DOHH2 (cell line): ENCODE measurements around the gene PRSS22.

Experiments used
- H3F3A ChIP-seq: fragments of 200-600 bp; sonication (generic), shearing (Covaris generic); 2 replicates; pipeline ENCODE4 v1.6.0; 2016; ENCODE audit warnings: antibody characterized with exemption, mild to moderate bottlenecking; ENCODE audit not compliant: control insufficient read depth, insufficient read depth
- H3K27ac ChIP-seq: fragments of 200-600 bp; sonication (generic); 2 replicates; pipeline ENCODE4 v1.5.1; 2014; ENCODE audit warnings: low read depth, mild to moderate bottlenecking, low read length, moderate library complexity
- H3K27me3 ChIP-seq: fragments of 200-600 bp; sonication (generic); 2 replicates; pipeline ENCODE4 v1.6.1; 2014; ENCODE audit warnings: mild to moderate bottlenecking, low read length, mixed read lengths; ENCODE audit not compliant: control insufficient read depth
- H3K36me3 ChIP-seq: fragments of 200-600 bp; sonication (generic); 2 replicates; pipeline ENCODE4 v1.6.1; 2014; ENCODE audit warnings: mild to moderate bottlenecking, low read length, moderate library complexity, mixed read lengths; ENCODE audit not compliant: control insufficient read depth
- H3K4me1 ChIP-seq: fragments of 200-600 bp; sonication (generic); 2 replicates; pipeline ENCODE4 v1.6.1; 2014; ENCODE audit warnings: mild to moderate bottlenecking, low read length, mixed read lengths; ENCODE audit not compliant: control insufficient read depth
- H3K4me2 ChIP-seq: fragments of 200-600 bp; sonication (generic); 2 replicates; pipeline ENCODE4 v1.6.0; 2014; ENCODE audit warnings: mild to moderate bottlenecking, low read length, moderate library complexity
- H3K4me3 ChIP-seq: fragments of 200-600 bp; sonication (generic); 2 replicates; pipeline ENCODE4 v1.5.1; 2014; ENCODE audit warnings: mild to moderate bottlenecking, low read length, mixed read lengths
- H3K79me2 ChIP-seq: fragments of 200-600 bp; sonication (generic); 2 replicates; pipeline ENCODE4 v1.6.1; 2014; ENCODE audit warnings: mild to moderate bottlenecking, low read length, mixed read lengths; ENCODE audit not compliant: control insufficient read depth
- H3K9me2 ChIP-seq: fragments of 200-600 bp; sonication (generic); replicated peaks from 2 replicates; pipeline ENCODE4 v1.6.1; 2014; ENCODE audit warnings: mild to moderate bottlenecking, low read length, mixed read lengths; ENCODE audit not compliant: control insufficient read depth
- H3K9me3 ChIP-seq: fragments of 200-600 bp; sonication (generic); 2 replicates; pipeline ENCODE4 v1.6.1; 2014; ENCODE audit warnings: antibody characterized with exemption, low read length, mixed read lengths; ENCODE audit not compliant: control insufficient read depth, insufficient read depth
- H4K20me1 ChIP-seq: fragments of 200-600 bp; sonication (generic); 2 replicates; pipeline ENCODE4 v1.6.0; 2014; ENCODE audit warnings: low read depth, mild to moderate bottlenecking, antibody characterized with exemption, low read length, moderate library complexity; ENCODE audit not compliant: control insufficient read depth, insufficient read depth
- EZH2phosphoT487 ChIP-seq: fragments of 200-600 bp; sonication (generic); IDR thresholded peaks from 2 replicates; pipeline ENCODE4 v1.6.1; 2017; ENCODE audit warnings: borderline replicate concordance, mild to moderate bottlenecking, antibody characterized with exemption, low read length, moderate library complexity, mixed read lengths
- TF ChIP-seq, protein P1 (sequence below): fragments of 200-600 bp; sonication (generic); IDR thresholded peaks from one replicate; pipeline ENCODE4 v1.5.1; 2014; ENCODE audit warnings: antibody characterized with exemption, mild to moderate bottlenecking, low read depth, low read length; ENCODE audit not compliant: poor library complexity, severe bottlenecking

Gene PRSS22

GRCh38 chr16:2871926-2872325 lies 14.0 kb upstream of the PRSS22 start:
- Histone ChIP-seq H3K79me2 (no peaks in the 10 kb centered on the region), H3K27me3 (no peaks in the 10 kb centered on the region), H3K4me2 (no peak overlapping the region), H3F3A (0 out of 2 replicates have a peak, but pooled peaks cover 2% of the 10 kb centered on the region), H3K27ac (no peak overlapping the region), H3K4me3 (no peak overlapping the region), H3K9me3 (no peaks in the 10 kb centered on the region), H3K9me2 (no peaks in the 10 kb centered on the region), H4K20me1 (no peaks in the 10 kb centered on the region), H3K4me1 (peaks cover 5% of the 10 kb centered on the region), H3K36me3 (no peaks in the 10 kb centered on the region)
- TF ChIP-seq EZH2phosphoT487, result no peak
- TF ChIP-seq, protein P1, sequence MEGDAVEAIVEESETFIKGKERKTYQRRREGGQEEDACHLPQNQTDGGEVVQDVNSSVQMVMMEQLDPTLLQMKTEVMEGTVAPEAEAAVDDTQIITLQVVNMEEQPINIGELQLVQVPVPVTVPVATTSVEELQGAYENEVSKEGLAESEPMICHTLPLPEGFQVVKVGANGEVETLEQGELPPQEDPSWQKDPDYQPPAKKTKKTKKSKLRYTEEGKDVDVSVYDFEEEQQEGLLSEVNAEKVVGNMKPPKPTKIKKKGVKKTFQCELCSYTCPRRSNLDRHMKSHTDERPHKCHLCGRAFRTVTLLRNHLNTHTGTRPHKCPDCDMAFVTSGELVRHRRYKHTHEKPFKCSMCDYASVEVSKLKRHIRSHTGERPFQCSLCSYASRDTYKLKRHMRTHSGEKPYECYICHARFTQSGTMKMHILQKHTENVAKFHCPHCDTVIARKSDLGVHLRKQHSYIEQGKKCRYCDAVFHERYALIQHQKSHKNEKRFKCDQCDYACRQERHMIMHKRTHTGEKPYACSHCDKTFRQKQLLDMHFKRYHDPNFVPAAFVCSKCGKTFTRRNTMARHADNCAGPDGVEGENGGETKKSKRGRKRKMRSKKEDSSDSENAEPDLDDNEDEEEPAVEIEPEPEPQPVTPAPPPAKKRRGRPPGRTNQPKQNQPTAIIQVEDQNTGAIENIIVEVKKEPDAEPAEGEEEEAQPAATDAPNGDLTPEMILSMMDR, result no peak

DNA sequence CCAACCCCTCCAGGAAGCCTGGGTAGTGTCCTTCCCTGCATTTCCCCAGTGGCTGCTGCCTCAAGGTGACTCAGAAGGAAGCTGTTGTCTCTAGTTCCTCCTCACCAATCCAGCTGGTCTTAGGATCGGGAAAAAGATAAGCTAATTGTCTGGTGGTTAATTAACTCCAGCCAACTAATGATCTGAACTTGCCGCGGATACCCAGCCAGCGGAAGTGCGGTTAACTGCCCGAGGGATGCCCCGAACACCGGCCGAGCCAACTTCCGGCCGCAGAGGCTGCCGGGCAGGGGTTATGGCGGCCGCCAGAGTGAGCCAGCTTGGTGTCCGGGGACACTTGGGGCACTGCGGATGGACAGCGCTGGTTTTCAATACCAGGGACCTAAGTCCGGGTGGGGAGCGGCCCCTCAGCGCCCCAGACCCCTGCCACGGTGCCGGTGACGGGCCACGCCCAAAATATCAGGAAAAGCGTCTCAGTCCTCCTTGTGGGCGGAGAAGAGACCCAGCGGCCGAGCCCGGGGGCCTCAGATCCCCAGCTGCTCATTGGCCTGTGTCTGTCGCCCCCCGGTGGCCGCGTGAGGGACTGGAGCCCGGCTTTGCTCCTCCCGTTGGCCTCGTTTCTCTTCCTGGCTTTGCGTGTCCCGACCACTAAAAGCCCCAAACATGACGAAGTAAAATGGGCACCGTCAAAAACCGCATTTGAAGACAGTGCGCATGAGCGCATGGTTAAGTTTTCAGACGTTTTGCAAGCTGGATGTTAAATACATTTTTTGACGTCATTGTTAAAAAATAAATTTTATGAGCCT lies 10.2 kb upstream of the PRSS22 start:
- H4K20me1 ChIP-seq, result no peaks in the 10 kb centered on the region
- peak overlapping the region; percentile 88 for H3K4me3 ChIP-seq
- H3K36me3 ChIP-seq, result no peaks in the 10 kb centered on the region
- peak overlapping the region; percentile 89 for H3K4me2 ChIP-seq
- TF ChIP-seq, protein P1, result peak; percentile 91
- no peak for TF ChIP-seq EZH2phosphoT487
- H3F3A ChIP-seq, result peaks cover 5% of the 10 kb centered on the region; the same call in 1 of the 2 replicates
- H3K4me1 ChIP-seq, result peaks cover 5% of the 10 kb centered on the region
- H3K9me3 ChIP-seq, result no peaks in the 10 kb centered on the region
- H3K9me2 ChIP-seq, result no peaks in the 10 kb centered on the region
- no peaks in the 10 kb centered on the region for H3K27me3 ChIP-seq
- H3K27ac ChIP-seq, result peak overlapping the region; percentile 50
- H3K79me2 ChIP-seq, result no peaks in the 10 kb centered on the region

DNA sequence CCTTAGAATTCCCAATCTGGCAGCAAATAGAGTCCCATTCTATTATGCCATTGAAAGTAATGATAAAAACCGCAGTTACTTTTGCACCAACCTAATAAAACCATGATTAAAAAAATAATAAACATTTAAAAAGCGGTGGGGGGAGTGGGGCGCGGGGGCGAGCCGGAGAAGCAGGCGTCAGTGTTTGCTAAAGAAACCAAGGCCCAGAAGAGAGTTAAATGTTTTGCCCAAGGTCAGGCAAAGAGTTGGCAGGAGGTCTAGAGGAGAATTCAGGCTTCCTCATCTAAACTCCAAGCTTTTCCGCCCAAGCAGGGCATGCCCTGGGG lies 9.7 kb upstream of the PRSS22 start:
- Histone ChIP-seq H3K4me1 (peaks cover 5% of the 10 kb centered on the region), H3K27ac (peak overlapping the region; percentile 50), H3K36me3 (no peaks in the 10 kb centered on the region), H3K9me3 (no peaks in the 10 kb centered on the region), H4K20me1 (no peaks in the 10 kb centered on the region), H3K4me2 (peak overlapping the region; percentile 89), H3K79me2 (no peaks in the 10 kb centered on the region), H3K4me3 (peak overlapping the region; percentile 88), H3K27me3 (no peaks in the 10 kb centered on the region), H3K9me2 (no peaks in the 10 kb centered on the region), H3F3A (peaks cover 5% of the 10 kb centered on the region; the same call in 1 of the 2 replicates)
- TF ChIP-seq, protein P1, result no peak
- TF ChIP-seq EZH2phosphoT487, result no peak
